Ishikawa (cell line): ENCODE data around the gene NR6A1.

Experiments used
- CEBPB ChIP-seq: IDR thresholded peaks from 2 replicates; pipeline ENCODE4 v1.6.1; 2012
- EGR1 ChIP-seq: IDR thresholded peaks from 2 replicates; pipeline ENCODE4 v1.6.1; 2012
- EP300 ChIP-seq: IDR thresholded peaks from 2 replicates; pipeline ENCODE4 v1.6.1; 2012; ENCODE audit warnings: borderline replicate concordance
- NFIC ChIP-seq: IDR thresholded peaks from 2 replicates; pipeline ENCODE4 v1.6.1; 2012
- RAD21 ChIP-seq: IDR thresholded peaks from 2 replicates; pipeline ENCODE4 v1.6.1; 2012; ENCODE audit warnings: low read depth
- TAF1 ChIP-seq: IDR thresholded peaks from 2 replicates; pipeline ENCODE4 v1.6.1; 2012; ENCODE audit warnings: low read depth, mild to moderate bottlenecking
- TCF12 ChIP-seq: IDR thresholded peaks from 2 replicates; pipeline ENCODE4 v1.6.1; 2012; ENCODE audit warnings: low read depth
- USF1 ChIP-seq: IDR thresholded peaks from 2 replicates; pipeline ENCODE4 v1.6.1; 2012
- YY1 ChIP-seq: IDR thresholded peaks from 2 replicates; pipeline ENCODE4 v1.6.1; 2012; ENCODE audit warnings: low read depth
- ZBTB7A ChIP-seq: IDR thresholded peaks from 2 replicates; pipeline ENCODE4 v1.6.1; 2012; ENCODE audit warnings: low read depth
- TF ChIP-seq, protein P1 (sequence below): IDR thresholded peaks from 2 replicates; pipeline ENCODE4 v1.6.1; 2012; ENCODE audit warnings: low read depth, mild to moderate bottlenecking
- TF ChIP-seq, protein P2 (sequence below): IDR thresholded peaks from 2 replicates; pipeline ENCODE4 v1.6.1; 2012

- TF ChIP-seq CEBPB (no peak), EP300 (no peak), RAD21 (no peak), EGR1 (no peak), USF1 (no peak), TCF12 (no peak), NFIC (no peak), TAF1 (no peak), YY1 (no peak), ZBTB7A (no peak)
- TF ChIP-seq, protein P1, sequence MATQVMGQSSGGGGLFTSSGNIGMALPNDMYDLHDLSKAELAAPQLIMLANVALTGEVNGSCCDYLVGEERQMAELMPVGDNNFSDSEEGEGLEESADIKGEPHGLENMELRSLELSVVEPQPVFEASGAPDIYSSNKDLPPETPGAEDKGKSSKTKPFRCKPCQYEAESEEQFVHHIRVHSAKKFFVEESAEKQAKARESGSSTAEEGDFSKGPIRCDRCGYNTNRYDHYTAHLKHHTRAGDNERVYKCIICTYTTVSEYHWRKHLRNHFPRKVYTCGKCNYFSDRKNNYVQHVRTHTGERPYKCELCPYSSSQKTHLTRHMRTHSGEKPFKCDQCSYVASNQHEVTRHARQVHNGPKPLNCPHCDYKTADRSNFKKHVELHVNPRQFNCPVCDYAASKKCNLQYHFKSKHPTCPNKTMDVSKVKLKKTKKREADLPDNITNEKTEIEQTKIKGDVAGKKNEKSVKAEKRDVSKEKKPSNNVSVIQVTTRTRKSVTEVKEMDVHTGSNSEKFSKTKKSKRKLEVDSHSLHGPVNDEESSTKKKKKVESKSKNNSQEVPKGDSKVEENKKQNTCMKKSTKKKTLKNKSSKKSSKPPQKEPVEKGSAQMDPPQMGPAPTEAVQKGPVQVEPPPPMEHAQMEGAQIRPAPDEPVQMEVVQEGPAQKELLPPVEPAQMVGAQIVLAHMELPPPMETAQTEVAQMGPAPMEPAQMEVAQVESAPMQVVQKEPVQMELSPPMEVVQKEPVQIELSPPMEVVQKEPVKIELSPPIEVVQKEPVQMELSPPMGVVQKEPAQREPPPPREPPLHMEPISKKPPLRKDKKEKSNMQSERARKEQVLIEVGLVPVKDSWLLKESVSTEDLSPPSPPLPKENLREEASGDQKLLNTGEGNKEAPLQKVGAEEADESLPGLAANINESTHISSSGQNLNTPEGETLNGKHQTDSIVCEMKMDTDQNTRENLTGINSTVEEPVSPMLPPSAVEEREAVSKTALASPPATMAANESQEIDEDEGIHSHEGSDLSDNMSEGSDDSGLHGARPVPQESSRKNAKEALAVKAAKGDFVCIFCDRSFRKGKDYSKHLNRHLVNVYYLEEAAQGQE = no peak
- TF ChIP-seq, protein P2, sequence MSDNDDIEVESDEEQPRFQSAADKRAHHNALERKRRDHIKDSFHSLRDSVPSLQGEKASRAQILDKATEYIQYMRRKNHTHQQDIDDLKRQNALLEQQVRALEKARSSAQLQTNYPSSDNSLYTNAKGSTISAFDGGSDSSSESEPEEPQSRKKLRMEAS = no peak
These were observed 95.6 kb downstream of the NR6A1 start for GRCh38 chr9:124675261-124676158.
